CD1c-positive myeloid dendritic cell (primary cell): ENCODE data around the gene LLCFC1.
A peak's percentile ranks its signal among the peaks of the same experiment; 100 is the strongest.

Experiments used
- DNase-seq: peaks from one replicate; pipeline ENCODE4 v3.0.0-alpha.2; 2016; ENCODE audit errors: extremely low spot score

LLCFC1 gene

GRCh38 chr7:142939226-142939910 lies at the start of gene LLCFC1:
LLCFC1 (plus strand) TSS chr7:142939484; CDS start chr7:142939622, 138 bp downstream.
- DNase-seq = no peak

- DNase-seq = no peak
Observed at GRCh38 chr7:142889816-142890215, 49.5 kb upstream of the LLCFC1 start.

GRCh38 chr7:142890874-142891485 lies 48.3 kb upstream of the LLCFC1 start:
- no peak for DNase-seq

- no peak for DNase-seq
Observed at GRCh38 chr7:142891490-142892082, 47.7 kb upstream of the LLCFC1 start.

- no peak for DNase-seq
Observed at GRCh38 chr7:142892951-142893350, 46.3 kb upstream of the LLCFC1 start.

GRCh38 chr7:142894112-142894984 lies 44.9 kb upstream of the LLCFC1 start:
- no peak for DNase-seq

GRCh38 chr7:142894985-142895593 lies 44.2 kb upstream of the LLCFC1 start:
- DNase-seq = no peak

- DNase-seq = no peak
Observed at GRCh38 chr7:142896151-142896550, 43.1 kb upstream of the LLCFC1 start.

GRCh38 chr7:142896741-142897379 lies 42.4 kb upstream of the LLCFC1 start:
- DNase-seq = no peak

GRCh38 chr7:142897691-142898090 lies 41.6 kb upstream of the LLCFC1 start:
- no peak for DNase-seq

- DNase-seq = no peak
Observed at GRCh38 chr7:142898377-142899170, 40.7 kb upstream of the LLCFC1 start.

- no peak for DNase-seq
Observed at GRCh38 chr7:142899661-142900060, 39.6 kb upstream of the LLCFC1 start.

GRCh38 chr7:142901426-142902259 lies 37.6 kb upstream of the LLCFC1 start:
- DNase-seq = no peak

GRCh38 chr7:142904128-142904527 lies 35.2 kb upstream of the LLCFC1 start:
- DNase-seq = no peak

- no peak for DNase-seq
Observed at GRCh38 chr7:142905759-142906158, 33.5 kb upstream of the LLCFC1 start.

GRCh38 chr7:142906643-142907042 lies 32.6 kb upstream of the LLCFC1 start:
- no peak for DNase-seq

GRCh38 chr7:142908290-142908689 lies 31.0 kb upstream of the LLCFC1 start:
- no peak for DNase-seq

GRCh38 chr7:142908921-142909890 lies 30.1 kb upstream of the LLCFC1 start:
- DNase-seq = peak; percentile 70
